ENCODE measurements around the gene MEAK7.

- TF ChIP-seq CTCF (IDR thresholded peaks at IDR 0.05; ENCODE audit: low read depth, low read length, poor library complexity, severe bottlenecking) (no peak), EZH2phosphoT487 (IDR thresholded peaks at IDR 0.05; ENCODE audit: borderline replicate concordance, low read length) (no peak)
Observed at GRCh38 chr16:84501077-84501735, 3.3 kb downstream of the MEAK7 start.

Measured in DOHH2 (cell line).